Mesenchymal stem cell (in vitro differentiated cells and primary cell): Measurements from ENCODE around the gene EEF1AKMT3.
A peak's percentile ranks its signal among the peaks of the same experiment; 100 is the strongest.

Experiments used
- DNase-seq: peaks from one replicate; pipeline ENCODE4 v3.0.0-alpha.2; 2013
- H2AFZ ChIP-seq: one replicate; pipeline ENCODE4 v1.6.1; 2013; ENCODE audit warnings: low read depth, mild to moderate bottlenecking, control low read depth, inconsistent platforms, low read length, moderate library complexity
- H2AK5ac ChIP-seq: 2 replicates; pipeline ENCODE4 v1.6.1; 2013; ENCODE audit warnings: low read length, moderate library complexity, mild to moderate bottlenecking, inconsistent platforms; ENCODE audit not compliant: severe bottlenecking
- H2BK120ac ChIP-seq: one replicate; pipeline ENCODE4 v1.6.1; 2013; ENCODE audit warnings: low read depth, mild to moderate bottlenecking, inconsistent platforms, low read length, moderate library complexity
- H2BK12ac ChIP-seq, 2 experiments: one replicate each; pipeline ENCODE4 v1.6.1; 2013; ENCODE audit warnings: inconsistent platforms in 2 of 2, low read length in 2 of 2, mild to moderate bottlenecking in 2 of 2, moderate library complexity in 2 of 2, control low read depth in 1 of 2
- H2BK15ac ChIP-seq: one replicate; pipeline ENCODE4 v1.6.1; 2013; ENCODE audit warnings: mild to moderate bottlenecking, low read depth, inconsistent platforms; ENCODE audit not compliant: poor library complexity, severe bottlenecking
- H2BK5ac ChIP-seq: 2 replicates; pipeline ENCODE4 v1.6.1; 2013; ENCODE audit warnings: low read depth, mild to moderate bottlenecking, low read length, control low read depth, inconsistent platforms; ENCODE audit not compliant: poor library complexity, severe bottlenecking
- H3K14ac ChIP-seq, 2 experiments: one replicate each; pipeline ENCODE4 v1.6.1; 2013; ENCODE audit warnings: inconsistent platforms in 2 of 2, low read length in 2 of 2, control low read depth in 1 of 2, mild to moderate bottlenecking in 1 of 2, moderate library complexity in 1 of 2
- H3K18ac ChIP-seq, 2 experiments: one replicate each; pipeline ENCODE4 v1.6.1; 2013; ENCODE audit warnings: inconsistent platforms in 2 of 2, low read length in 2 of 2, control low read depth in 1 of 2, low read depth in 1 of 2, mild to moderate bottlenecking in 1 of 2
- H3K23ac ChIP-seq, 2 experiments: one replicate each; pipeline ENCODE4 v1.6.1; 2013; ENCODE audit warnings: inconsistent platforms in 2 of 2, low read length in 2 of 2, mild to moderate bottlenecking in 2 of 2, moderate library complexity in 2 of 2, control low read depth in 1 of 2
- H3K27ac ChIP-seq: 2 replicates; pipeline ENCODE4 v1.5.1; 2013; ENCODE audit warnings: mild to moderate bottlenecking, moderate library complexity, low read length, control low read depth, inconsistent platforms; ENCODE audit not compliant: poor library complexity, severe bottlenecking
- H3K27me3 ChIP-seq, 2 experiments: 2 replicates each; pipeline versions ENCODE4 v1.6.1 to v1.7.0; 2013; ENCODE audit warnings: low read length in 2 of 2, mild to moderate bottlenecking in 2 of 2, moderate library complexity in 2 of 2, control low read depth in 1 of 2, inconsistent platforms in 1 of 2; ENCODE audit not compliant: control insufficient read depth in 1 of 2, insufficient read depth in 1 of 2
- H3K36me3 ChIP-seq, 2 experiments: 2 replicates each; pipeline versions ENCODE4 v1.6.1 to v1.7.0; 2013; ENCODE audit warnings: low read length in 2 of 2, control low read depth in 1 of 2, inconsistent platforms in 1 of 2, low read depth in 1 of 2, mild to moderate bottlenecking in 1 of 2; ENCODE audit not compliant: insufficient read depth in 2 of 2, control insufficient read depth in 1 of 2
- H3K4ac ChIP-seq, 2 experiments: one replicate each; pipeline ENCODE4 v1.6.1; 2013; ENCODE audit warnings: inconsistent platforms in 2 of 2, low read length in 2 of 2, mild to moderate bottlenecking in 2 of 2, moderate library complexity in 2 of 2, control low read depth in 1 of 2, low read depth in 1 of 2
- H3K4me1 ChIP-seq: 2 replicates; pipeline ENCODE4 v1.6.1; 2013; ENCODE audit warnings: low read depth, low read length, control low read depth; ENCODE audit not compliant: control insufficient read depth, insufficient read depth
- H3K4me2 ChIP-seq: 2 replicates; pipeline ENCODE4 v1.6.1; 2013; ENCODE audit warnings: low read length, mild to moderate bottlenecking, inconsistent platforms; ENCODE audit not compliant: poor library complexity, severe bottlenecking
- H3K4me3 ChIP-seq, 2 experiments: 2 replicates each; pipeline versions ENCODE4 v1.5.1 to v1.7.0; 2013; ENCODE audit warnings: low read length in 2 of 2, mild to moderate bottlenecking in 2 of 2, control low read depth in 1 of 2, low read depth in 1 of 2; ENCODE audit not compliant: insufficient read depth in 1 of 2
- H3K79me1 ChIP-seq: replicated peaks from 2 replicates; pipeline ENCODE4 v1.6.1; 2013; ENCODE audit warnings: mild to moderate bottlenecking, control low read depth, low read length, inconsistent platforms; ENCODE audit not compliant: poor library complexity, severe bottlenecking
- H3K9ac ChIP-seq: 2 replicates; pipeline ENCODE4 v1.7.0; 2013; ENCODE audit warnings: mild to moderate bottlenecking, low read length, moderate library complexity
- H3K9me3 ChIP-seq: 2 replicates; pipeline ENCODE4 v1.7.0; 2013; ENCODE audit warnings: mild to moderate bottlenecking, low read length; ENCODE audit not compliant: control insufficient read depth
- H4K8ac ChIP-seq: one replicate; pipeline ENCODE4 v1.6.1; 2013; ENCODE audit warnings: inconsistent platforms, mild to moderate bottlenecking, low read length, moderate library complexity
- H4K91ac ChIP-seq: one replicate; pipeline ENCODE4 v1.6.1; 2013; ENCODE audit warnings: mild to moderate bottlenecking, low read length, inconsistent platforms
- WGBS: methylation state at CpG from one replicate; pipeline ENCODE4 v1.1.7; 2013; ENCODE audit warnings: mixed read lengths; 5-methylcytosine and 5-hydroxymethylcytosine counted together

The EEF1AKMT3 gene

DNA sequence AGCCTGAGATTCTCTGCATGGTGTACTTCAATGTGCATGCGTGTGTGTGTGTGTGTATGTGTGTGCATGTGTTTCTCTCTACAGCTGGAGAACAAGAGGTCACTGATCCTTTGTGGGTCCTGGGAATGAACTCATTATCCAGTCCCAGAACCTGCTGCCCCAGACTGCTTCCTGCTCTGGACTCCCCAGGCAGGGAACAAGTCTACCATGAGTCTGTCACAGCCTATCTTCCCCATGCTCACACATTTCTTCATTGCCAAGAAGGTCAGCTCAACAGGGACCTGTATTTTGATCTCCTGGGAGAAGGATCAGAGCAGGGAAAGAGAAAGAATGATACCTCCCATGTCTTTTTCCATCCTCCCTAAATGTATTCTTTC, 31.0 kb upstream of the EEF1AKMT3 start:
- Histone ChIP-seq H3K4ac (no peak overlapping the region), H3K23ac (no peak overlapping the region), H2AK5ac (no peak overlapping the region), H3K4me3 (no peak overlapping the region), H3K79me1 (no peaks in the 10 kb centered on the region), H2BK15ac (no peak overlapping the region), H3K9ac (no peak overlapping the region), H2AFZ (no peak overlapping the region), H3K9me3 (no peaks in the 10 kb centered on the region), H3K4me1 (peaks cover 31% of the 10 kb centered on the region), H3K36me3 (peaks cover under 1 to 7% of the 10 kb centered on the region in 2 experiments), H4K8ac (no peak overlapping the region), H4K91ac (no peak overlapping the region), H3K14ac (no peak overlapping the region), H3K18ac (no peak overlapping the region), H2BK12ac (no peak overlapping the region), H3K4me2 (no peak overlapping the region), H3K27ac (no peak overlapping the region), H3K27me3 (peaks cover 54 to 55% of the 10 kb centered on the region in 2 experiments), H2BK120ac (no peak overlapping the region), H2BK5ac (no peak overlapping the region)
- DNase-seq, result no peak
- WGBS, result 86% methylated on average over 1 of the region's 1 CpG

- no peak overlapping the region for H3K4me3 ChIP-seq
- no peak overlapping the region for H2BK12ac ChIP-seq
- H3K23ac ChIP-seq, result no peak overlapping the region
- H3K18ac ChIP-seq, result no peak overlapping the region
- no peak overlapping the region for H3K27ac ChIP-seq
- H3K4me2 ChIP-seq, result no peak overlapping the region
- no peak overlapping the region for H3K14ac ChIP-seq
- H3K9ac ChIP-seq, result no peak overlapping the region
- peaks cover 47 to 48% of the 10 kb centered on the region in 2 experiments for H3K27me3 ChIP-seq
- no peaks in the 10 kb centered on the region for H3K9me3 ChIP-seq
- H3K4ac ChIP-seq, result no peak overlapping the region
- H2BK120ac ChIP-seq, result no peak overlapping the region
- no peak overlapping the region for H2AFZ ChIP-seq
- peaks cover 5 to 14% of the 10 kb centered on the region in 2 experiments for H3K36me3 ChIP-seq
- H4K91ac ChIP-seq, result no peak overlapping the region
- H2BK15ac ChIP-seq, result no peak overlapping the region
- H3K4me1 ChIP-seq, result peaks cover 25% of the 10 kb centered on the region
- 56% methylated on average over 14 of the region's 14 CpGs for WGBS
- no peak overlapping the region for H4K8ac ChIP-seq
- H3K79me1 ChIP-seq, result no peaks in the 10 kb centered on the region
- H2BK5ac ChIP-seq, result no peak overlapping the region
- DNase-seq, result no peak
- H2AK5ac ChIP-seq, result no peak overlapping the region
These were observed 30.3 kb upstream of the EEF1AKMT3 start for GRCh38 chr12:57741844-57742738.

GRCh38 chr12:57743769-57744168, 28.6 kb upstream of the EEF1AKMT3 start:
- Histone ChIP-seq H2AFZ (no peak overlapping the region), H2BK12ac (no peak overlapping the region), H3K4me1 (peaks cover 9% of the 10 kb centered on the region), H3K14ac (no peak overlapping the region), H3K4ac (no peak overlapping the region), H3K9me3 (no peaks in the 10 kb centered on the region), H3K9ac (peak overlapping the region; percentile 98), H3K27me3 (peaks cover 37 to 38% of the 10 kb centered on the region in 2 experiments), H3K79me1 (peaks cover 6% of the 10 kb centered on the region), H3K23ac (no peak overlapping the region), H2BK120ac (no peak overlapping the region), H4K8ac (no peak overlapping the region), H4K91ac (no peak overlapping the region), H2BK5ac (no peak overlapping the region), H3K27ac (no peak overlapping the region), H2AK5ac (no peak overlapping the region), H3K18ac (no peak overlapping the region), H3K4me2 (no peak overlapping the region), H3K4me3 (peak overlapping the region in 1 of 2 experiments; percentile 96), H2BK15ac (no peak overlapping the region), H3K36me3 (peaks cover 10 to 30% of the 10 kb centered on the region in 2 experiments)
- 93% methylated on average over 2 of the region's 2 CpGs for WGBS
- DNase-seq, result no peak

DNA sequence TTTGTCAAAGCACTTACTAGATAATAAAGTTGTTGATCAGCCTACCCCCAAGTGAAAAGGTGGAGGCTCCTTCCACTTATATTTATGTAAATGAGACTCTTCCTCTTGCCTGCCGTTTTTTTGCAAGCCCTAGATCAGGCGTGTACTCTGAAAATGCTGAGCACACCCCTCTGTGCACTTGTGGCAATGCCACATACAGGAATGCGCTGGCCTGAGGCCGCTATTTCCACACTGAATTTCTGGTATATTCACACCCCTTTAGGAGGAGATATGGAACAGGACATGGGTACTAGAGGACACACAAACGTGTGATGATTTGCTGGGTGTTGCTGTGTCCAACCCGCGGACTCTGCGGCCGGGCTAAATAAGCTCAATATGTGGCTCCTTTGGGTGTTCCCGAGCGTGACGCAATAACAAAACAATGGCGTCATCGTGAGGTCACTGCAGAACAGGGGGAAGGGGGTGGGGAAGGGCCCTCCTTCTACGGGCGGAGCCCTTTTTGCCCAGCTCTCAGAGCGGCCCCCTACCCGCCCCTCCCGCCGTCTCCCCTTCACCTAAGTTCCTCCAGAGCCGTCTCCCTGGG, 28.1 kb upstream of the EEF1AKMT3 start:
- no peak overlapping the region for H2BK5ac ChIP-seq
- H3K4me1 ChIP-seq, result peaks cover 9% of the 10 kb centered on the region
- H4K8ac ChIP-seq, result peak overlapping the region; percentile 73
- H2BK12ac ChIP-seq, result no peak overlapping the region
- H3K9ac ChIP-seq, result peak overlapping the region; percentile 98
- H3K18ac ChIP-seq, result peak overlapping the region; percentile 65 to 67
- H3K27me3 ChIP-seq, result peaks cover 33% of the 10 kb centered on the region in 2 experiments
- H4K91ac ChIP-seq, result peak overlapping the region; percentile 84
- peak overlapping the region; percentile 29 for H2AK5ac ChIP-seq
- peak overlapping the region; percentile 68 for H2BK15ac ChIP-seq
- 40% methylated on average over 19 of the region's 21 CpGs for WGBS
- H3K23ac ChIP-seq, result no peak overlapping the region
- peaks cover 15 to 36% of the 10 kb centered on the region in 2 experiments for H3K36me3 ChIP-seq
- H2AFZ ChIP-seq, result peak overlapping the region; percentile 36
- peak overlapping the region; percentile 51 to 96 for H3K4me3 ChIP-seq
- H3K4me2 ChIP-seq, result peak overlapping the region; percentile 79
- peak overlapping the region in 1 of 2 experiments; percentile 24 for H3K4ac ChIP-seq
- no peak for DNase-seq
- peaks cover 9% of the 10 kb centered on the region for H3K79me1 ChIP-seq
- peak overlapping the region; percentile 82 for H3K27ac ChIP-seq
- H3K14ac ChIP-seq, result no peak overlapping the region
- H2BK120ac ChIP-seq, result peak overlapping the region; percentile 77
- H3K9me3 ChIP-seq, result no peaks in the 10 kb centered on the region
